ENCODE results near the gene TBX21. TPM values are rescaled to one million over a fixed set of nuclear protein-coding genes. Genes with fewer than 3 reads are reported as not detected.

TBX21 gene
- total and polyA plus RNA-seq, 2 of the 4 experiments (the other 2 are of a cell fraction), result not detected

- Histone ChIP-seq H3K9me1 (ENCODE audit: insufficient read depth, low read length) (no peaks in the 10 kb centered on the region), H3K9me3 (ENCODE audit: control insufficient read depth, insufficient read depth, low read length) (peaks cover 6% of the 10 kb centered on the region), H2BK15ac (ENCODE audit: low read depth, low read length) (no peak overlapping the region), H3K4me3 (ENCODE audit: insufficient read depth, low read depth, low read length) (no peak overlapping the region), H3K18ac (ENCODE audit: low read depth, low read length) (no peak overlapping the region), H3K9ac (ENCODE audit: low read depth, low read length) (no peak overlapping the region), H4K20me1 (ENCODE audit: insufficient read depth, low read length) (no peaks in the 10 kb centered on the region), H2AK9ac (replicated peaks; ENCODE audit: low read depth, low read length, poor library complexity) (no peak overlapping the region), H3K4me1 (ENCODE audit: control insufficient read depth, insufficient read depth, low read length) (no peaks in the 10 kb centered on the region), H3K14ac (replicated peaks; ENCODE audit: low read depth, low read length) (no peak overlapping the region), H3K4ac (ENCODE audit: low read depth, low read length) (no peak overlapping the region), H3K4me2 (ENCODE audit: low read depth, low read length) (no peak overlapping the region), H3K56ac (ENCODE audit: extremely low read depth, insufficient read depth, low read length) (no peak overlapping the region), H4K91ac (ENCODE audit: insufficient read depth, low read depth, low read length) (no peak overlapping the region), H3K27ac (ENCODE audit: insufficient read depth, low read length) (no peak overlapping the region), H2BK20ac (ENCODE audit: low read depth, low read length) (no peak overlapping the region), H3K79me1 (ENCODE audit: low read depth in 1 of 2, low read length in 2 of 2) (no peaks in the 10 kb centered on the region), H2AFZ (replicated peaks; ENCODE audit: low read length, poor library complexity) (no peak overlapping the region), H2BK120ac (ENCODE audit: low read depth, low read length) (no peak overlapping the region), H2BK5ac (ENCODE audit: low read depth, low read length, poor library complexity, severe bottlenecking) (no peak overlapping the region), H3K36me3 (ENCODE audit: control insufficient read depth, insufficient read depth, low read length) (no peaks in the 10 kb centered on the region), H4K8ac (ENCODE audit: low read depth in 2 of 2, low read length in 2 of 2) (no peak overlapping the region), H3K27me3 (ENCODE audit: control insufficient read depth, insufficient read depth, low read length) (peaks cover 15% of the 10 kb centered on the region), H4K5ac (ENCODE audit: low read depth, low read length) (no peak overlapping the region), H3K23ac (ENCODE audit: low read depth, low read length) (no peak overlapping the region), H2AK5ac (ENCODE audit: low read depth, low read length) (no peak overlapping the region)
- TF ChIP-seq NFE2L2 (IDR thresholded peaks at IDR 0.05; ENCODE audit: low read depth, low read length), result no peak
- TF ChIP-seq, protein P1, sequence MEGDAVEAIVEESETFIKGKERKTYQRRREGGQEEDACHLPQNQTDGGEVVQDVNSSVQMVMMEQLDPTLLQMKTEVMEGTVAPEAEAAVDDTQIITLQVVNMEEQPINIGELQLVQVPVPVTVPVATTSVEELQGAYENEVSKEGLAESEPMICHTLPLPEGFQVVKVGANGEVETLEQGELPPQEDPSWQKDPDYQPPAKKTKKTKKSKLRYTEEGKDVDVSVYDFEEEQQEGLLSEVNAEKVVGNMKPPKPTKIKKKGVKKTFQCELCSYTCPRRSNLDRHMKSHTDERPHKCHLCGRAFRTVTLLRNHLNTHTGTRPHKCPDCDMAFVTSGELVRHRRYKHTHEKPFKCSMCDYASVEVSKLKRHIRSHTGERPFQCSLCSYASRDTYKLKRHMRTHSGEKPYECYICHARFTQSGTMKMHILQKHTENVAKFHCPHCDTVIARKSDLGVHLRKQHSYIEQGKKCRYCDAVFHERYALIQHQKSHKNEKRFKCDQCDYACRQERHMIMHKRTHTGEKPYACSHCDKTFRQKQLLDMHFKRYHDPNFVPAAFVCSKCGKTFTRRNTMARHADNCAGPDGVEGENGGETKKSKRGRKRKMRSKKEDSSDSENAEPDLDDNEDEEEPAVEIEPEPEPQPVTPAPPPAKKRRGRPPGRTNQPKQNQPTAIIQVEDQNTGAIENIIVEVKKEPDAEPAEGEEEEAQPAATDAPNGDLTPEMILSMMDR (conservative IDR thresholded peaks at IDR 0.05; ENCODE audit: low read depth, low read length), result no peak
- TF ChIP-seq CEBPB (IDR thresholded peaks at IDR 0.05; ENCODE audit: low read depth, low read length), result no peak
- no peak for TF ChIP-seq CHD1 (IDR thresholded peaks at IDR 0.05; ENCODE audit: low read depth, low read length)
- no peak for TF ChIP-seq POLR2A (IDR thresholded peaks at IDR 0.05; ENCODE audit: low read depth, low read length)
- TF ChIP-seq MAZ (IDR thresholded peaks at IDR 0.05; ENCODE audit: borderline replicate concordance, low read depth, low read length), result no peak
- no peak for TF ChIP-seq FOS (IDR thresholded peaks at IDR 0.05; ENCODE audit: low read depth, low read length)
- TF ChIP-seq, protein P2, sequence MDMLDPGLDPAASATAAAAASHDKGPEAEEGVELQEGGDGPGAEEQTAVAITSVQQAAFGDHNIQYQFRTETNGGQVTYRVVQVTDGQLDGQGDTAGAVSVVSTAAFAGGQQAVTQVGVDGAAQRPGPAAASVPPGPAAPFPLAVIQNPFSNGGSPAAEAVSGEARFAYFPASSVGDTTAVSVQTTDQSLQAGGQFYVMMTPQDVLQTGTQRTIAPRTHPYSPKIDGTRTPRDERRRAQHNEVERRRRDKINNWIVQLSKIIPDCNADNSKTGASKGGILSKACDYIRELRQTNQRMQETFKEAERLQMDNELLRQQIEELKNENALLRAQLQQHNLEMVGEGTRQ (IDR thresholded peaks at IDR 0.05; ENCODE audit: low read depth, low read length), result no peak
- TF ChIP-seq MAFK (IDR thresholded peaks at IDR 0.05; ENCODE audit: low read depth, low read length), result no peak
- intact Hi-C loops (cut with micrococcal nuclease), result no loop called here
- in situ Hi-C loops (cut with MboI; ENCODE audit: low sequenced_read_pairs), result no loop called here
- no peak for ATAC-seq (ENCODE audit: low read depth)
- ChIA-PET POLR2A (ENCODE audit: unreplicated experiment) (no interaction called here), CTCF (no interaction called here)
- dilution Hi-C loops (cut with HindIII; ENCODE audit: low sequenced_read_pairs, unreplicated experiment), result no loop called here
- DNase-seq, result no peak
- WGBS, 2 experiments (ENCODE audit: extremely low coverage in 2 of 2, insufficient read length in 1 of 2), result no CpG with 5 or more reads among the region's 3 CpGs
- BruUV-seq (replicated peaks), result no TSS peak
Observed at GRCh38 chr17:47751471-47751870, 18.4 kb downstream of the TBX21 start.

Data from IMR-90 (cell line).